ENCODE measurements around the gene RASGEF1C. TPM values are rescaled to one million over a fixed set of nuclear protein-coding genes. Genes with fewer than 3 reads are reported as not detected.

RASGEF1C gene
- total RNA-seq, 1 donor from 2014 or later: not detected

GRCh38 chr5:180082633-180083420 is 126.2 kb downstream of the RASGEF1C start:
- DNase-seq (ENCODE audit: low spot score): no peak

- DNase-seq (ENCODE audit: low spot score): no peak
These were observed 127.5 kb downstream of the RASGEF1C start for GRCh38 chr5:180081481-180081880.

- DNase-seq (ENCODE audit: low spot score): no peak
These were observed 128.3 kb downstream of the RASGEF1C start for GRCh38 chr5:180080486-180081280.

GRCh38 chr5:180079702-180080466 is 129.1 kb downstream of the RASGEF1C start:
- DNase-seq (ENCODE audit: low spot score): no peak

GRCh38 chr5:180078348-180078747 is 130.7 kb downstream of the RASGEF1C start:
- DNase-seq (ENCODE audit: low spot score): no peak

- no peak for DNase-seq (ENCODE audit: low spot score)
These were observed 131.3 kb downstream of the RASGEF1C start for GRCh38 chr5:180077594-180078284.

- no peak for DNase-seq (ENCODE audit: low spot score)
These were observed 133.3 kb downstream of the RASGEF1C start for GRCh38 chr5:180075703-180076102.

GRCh38 chr5:180074462-180074861 is 134.5 kb downstream of the RASGEF1C start:
- no peak for DNase-seq (ENCODE audit: low spot score)

- no peak for DNase-seq (ENCODE audit: low spot score)
These were observed 136.5 kb downstream of the RASGEF1C start for GRCh38 chr5:180072556-180072955.

GRCh38 chr5:180072256-180072548 is 136.8 kb downstream of the RASGEF1C start:
- DNase-seq (ENCODE audit: low spot score): no peak

- DNase-seq (ENCODE audit: low spot score): peak; percentile 94
These were observed 137.3 kb downstream of the RASGEF1C start, which contains the start of gene RNF130 for GRCh38 chr5:180071531-180072255. Gene RNF130 (minus strand): TSS chr5:180071759. CDS start chr5:180071702, 57 bp downstream.

GRCh38 chr5:180070756-180071530 is 138.1 kb downstream of the RASGEF1C start:
- DNase-seq (ENCODE audit: low spot score): no peak

GRCh38 chr5:180069589-180070247 is 139.3 kb downstream of the RASGEF1C start:
- no peak for DNase-seq (ENCODE audit: low spot score)

- no peak for DNase-seq (ENCODE audit: low spot score)
These were observed 140.4 kb downstream of the RASGEF1C start for GRCh38 chr5:180068519-180069090.

GRCh38 chr5:180067986-180068385 is 141.0 kb downstream of the RASGEF1C start:
- no peak for DNase-seq (ENCODE audit: low spot score)

GRCh38 chr5:180060192-180060591 is 148.8 kb downstream of the RASGEF1C start:
- DNase-seq (ENCODE audit: low spot score): no peak

GRCh38 chr5:180059326-180059725 is 149.7 kb downstream of the RASGEF1C start:
- DNase-seq (ENCODE audit: low spot score): no peak

GRCh38 chr5:180056153-180056552 is 152.9 kb downstream of the RASGEF1C start:
- DNase-seq (ENCODE audit: low spot score): no peak

GRCh38 chr5:180054226-180054625 is 154.8 kb downstream of the RASGEF1C start:
- no peak for DNase-seq (ENCODE audit: low spot score)
